Trophoblast cell (in vitro differentiated cells and primary cell): ENCODE data around the gene TMPRSS6.

Experiments used
- DNase-seq, 2 donors: peaks; one replicate each; pipeline ENCODE4 v3.0.0-alpha.2; 2016
- H2AFZ ChIP-seq: 2 replicates; pipeline ENCODE4 v1.6.1; 2013; ENCODE audit warnings: low read length, moderate library complexity, mild to moderate bottlenecking; ENCODE audit not compliant: insufficient read depth, poor library complexity
- H2AK5ac ChIP-seq: 2 replicates; pipeline ENCODE4 v1.6.1; 2013; ENCODE audit warnings: mild to moderate bottlenecking, low read length
- H2BK120ac ChIP-seq: 2 replicates; pipeline ENCODE4 v1.6.1; 2013; ENCODE audit warnings: low read length, mild to moderate bottlenecking, moderate library complexity; ENCODE audit not compliant: insufficient read depth, poor library complexity
- H2BK12ac ChIP-seq: 2 replicates; pipeline ENCODE4 v1.6.1; 2013; ENCODE audit warnings: mild to moderate bottlenecking, low read length, moderate library complexity
- H2BK5ac ChIP-seq: 2 replicates; pipeline ENCODE4 v1.6.1; 2013; ENCODE audit warnings: low read length, low read depth, moderate library complexity, mild to moderate bottlenecking; ENCODE audit not compliant: poor library complexity
- H3K14ac ChIP-seq: 2 replicates; pipeline ENCODE4 v1.6.1; 2013; ENCODE audit warnings: mild to moderate bottlenecking, low read length
- H3K18ac ChIP-seq: 2 replicates; pipeline ENCODE4 v1.6.1; 2013; ENCODE audit warnings: mild to moderate bottlenecking, low read length
- H3K23ac ChIP-seq: 2 replicates; pipeline ENCODE4 v1.6.1; 2013; ENCODE audit warnings: low read length
- H3K27ac ChIP-seq: 2 replicates; pipeline ENCODE4 v1.5.1; 2013; ENCODE audit warnings: low read depth, mild to moderate bottlenecking, inconsistent platforms, low read length, moderate library complexity
- H3K27me3 ChIP-seq: 2 replicates; pipeline ENCODE4 v1.6.1; 2013; ENCODE audit warnings: inconsistent platforms, mild to moderate bottlenecking, low read length, moderate library complexity; ENCODE audit not compliant: insufficient read depth
- H3K36me3 ChIP-seq, 2 experiments: 1 replicate in 1 of 2; 2 replicates in 1 of 2; pipeline ENCODE4 v1.6.1; 2013; ENCODE audit warnings: low read length in 2 of 2, mild to moderate bottlenecking in 2 of 2, moderate library complexity in 1 of 2; ENCODE audit not compliant: insufficient read depth in 2 of 2, control insufficient read depth in 1 of 2
- H3K4ac ChIP-seq: 2 replicates; pipeline ENCODE4 v1.6.1; 2013; ENCODE audit warnings: low read depth, mild to moderate bottlenecking, low read length, moderate library complexity
- H3K4me1 ChIP-seq, 2 experiments: 1 replicate in 1 of 2; 2 replicates in 1 of 2; pipeline ENCODE4 v1.6.1; 2013; ENCODE audit warnings: low read length in 2 of 2, mild to moderate bottlenecking in 2 of 2, moderate library complexity in 1 of 2; ENCODE audit not compliant: insufficient read depth in 2 of 2, control insufficient read depth in 1 of 2
- H3K4me2 ChIP-seq: 2 replicates; pipeline ENCODE4 v1.6.1; 2013; ENCODE audit warnings: inconsistent platforms, mild to moderate bottlenecking, low read length, moderate library complexity
- H3K4me3 ChIP-seq: 2 replicates; pipeline ENCODE4 v1.5.1; 2013; ENCODE audit warnings: mild to moderate bottlenecking, low read depth, low read length, inconsistent platforms
- H3K79me1 ChIP-seq: one replicate; pipeline ENCODE4 v1.6.1; 2013; ENCODE audit warnings: low read length
- H3K79me2 ChIP-seq: 2 replicates; pipeline ENCODE4 v1.6.1; 2013; ENCODE audit warnings: low read length, mild to moderate bottlenecking; ENCODE audit not compliant: control insufficient read depth, insufficient read depth, poor library complexity
- H3K9ac ChIP-seq: 2 replicates; pipeline ENCODE4 v1.6.1; 2013; ENCODE audit warnings: mild to moderate bottlenecking, low read length
- H3K9me3 ChIP-seq: 2 replicates; pipeline ENCODE4 v1.6.1; 2013; ENCODE audit warnings: low read depth, mild to moderate bottlenecking, control low read depth, inconsistent platforms, low read length; ENCODE audit not compliant: insufficient read depth
- H4K12ac ChIP-seq: 2 replicates; pipeline ENCODE4 v1.6.1; 2013; ENCODE audit warnings: low read depth, mild to moderate bottlenecking, low read length, moderate library complexity
- H4K8ac ChIP-seq: 2 replicates; pipeline ENCODE4 v1.6.1; 2013; ENCODE audit warnings: low read depth, mild to moderate bottlenecking, low read length, moderate library complexity
- H4K91ac ChIP-seq: one replicate; pipeline ENCODE4 v1.6.1; 2013; ENCODE audit warnings: low read depth, mild to moderate bottlenecking, low read length, moderate library complexity
- WGBS: extraction: QIAGEN DNeasy Blood & Tissue Kit; methylation state at CpG from one replicate; pipeline ENCODE4 v1.1.7; 2013; ENCODE audit warnings: missing lambda C conversion rate; ENCODE audit not compliant: insufficient read length, insufficient coverage; ENCODE audit errors: extremely low coverage; 5-methylcytosine and 5-hydroxymethylcytosine counted together

TMPRSS6 gene

DNA sequence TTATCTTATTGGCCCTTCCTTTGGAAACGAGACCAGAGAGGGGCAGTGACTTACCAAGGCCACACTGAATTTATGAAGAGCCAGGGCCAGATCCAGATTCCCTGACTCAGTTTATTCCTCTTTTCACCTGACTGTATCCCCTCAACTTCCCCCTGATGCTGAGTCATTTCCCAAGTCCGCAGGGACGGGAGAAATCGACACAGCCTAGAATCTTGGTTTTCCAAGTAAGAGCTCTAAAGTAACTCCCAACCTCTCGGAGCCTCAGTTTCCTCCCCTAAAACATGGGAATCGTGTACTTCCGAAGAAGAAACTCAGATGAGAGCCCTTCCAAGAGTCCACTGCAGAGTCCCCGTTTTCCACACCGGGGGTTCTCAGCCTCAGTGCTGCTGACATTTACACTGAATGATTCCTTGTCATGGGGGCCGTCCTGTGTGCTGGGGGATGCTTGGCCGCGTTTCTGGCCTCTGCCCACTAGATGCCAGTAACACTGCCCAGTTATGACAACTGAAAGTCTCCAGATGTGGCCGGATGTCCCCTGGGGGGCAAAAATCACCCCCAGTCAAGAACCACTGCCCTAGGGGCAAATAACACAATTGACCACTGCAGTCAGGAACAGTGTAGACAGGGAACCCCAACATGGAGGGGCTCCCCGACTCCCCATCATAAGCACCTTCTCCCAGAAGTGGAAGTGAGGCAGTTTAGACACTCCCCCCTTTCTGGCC, 78.8 kb downstream of the TMPRSS6 start:
- H3K36me3 ChIP-seq, result peaks cover 13 to 31% of the 10 kb centered on the region in 2 experiments
- H3K27ac ChIP-seq, result no peak overlapping the region
- whole genome bisulfite sequencing, result no CpG with 5 or more reads among the region's 14 CpGs
- no peak overlapping the region for H2BK5ac ChIP-seq
- H3K4ac ChIP-seq, result no peak overlapping the region
- no peaks in the 10 kb centered on the region for H3K9me3 ChIP-seq
- H4K8ac ChIP-seq, result no peak overlapping the region
- peaks cover 9 to 14% of the 10 kb centered on the region in 2 experiments for H3K4me1 ChIP-seq
- H4K91ac ChIP-seq, result no peak overlapping the region
- H2BK120ac ChIP-seq, result no peak overlapping the region
- no peak overlapping the region for H2AK5ac ChIP-seq
- no peak overlapping the region for H3K23ac ChIP-seq
- DNase-seq, result no peak
- no peak overlapping the region for H2BK12ac ChIP-seq
- H3K4me2 ChIP-seq, result no peak overlapping the region
- H3K14ac ChIP-seq, result no peak overlapping the region
- H3K79me2 ChIP-seq, result no peaks in the 10 kb centered on the region
- H2AFZ ChIP-seq, result no peak overlapping the region
- no peak overlapping the region for H3K18ac ChIP-seq
- H3K4me3 ChIP-seq, result no peak overlapping the region
- H3K9ac ChIP-seq, result no peak overlapping the region
- H3K27me3 ChIP-seq, result no peaks in the 10 kb centered on the region
- H4K12ac ChIP-seq, result no peak overlapping the region
- no peaks in the 10 kb centered on the region for H3K79me1 ChIP-seq

DNA sequence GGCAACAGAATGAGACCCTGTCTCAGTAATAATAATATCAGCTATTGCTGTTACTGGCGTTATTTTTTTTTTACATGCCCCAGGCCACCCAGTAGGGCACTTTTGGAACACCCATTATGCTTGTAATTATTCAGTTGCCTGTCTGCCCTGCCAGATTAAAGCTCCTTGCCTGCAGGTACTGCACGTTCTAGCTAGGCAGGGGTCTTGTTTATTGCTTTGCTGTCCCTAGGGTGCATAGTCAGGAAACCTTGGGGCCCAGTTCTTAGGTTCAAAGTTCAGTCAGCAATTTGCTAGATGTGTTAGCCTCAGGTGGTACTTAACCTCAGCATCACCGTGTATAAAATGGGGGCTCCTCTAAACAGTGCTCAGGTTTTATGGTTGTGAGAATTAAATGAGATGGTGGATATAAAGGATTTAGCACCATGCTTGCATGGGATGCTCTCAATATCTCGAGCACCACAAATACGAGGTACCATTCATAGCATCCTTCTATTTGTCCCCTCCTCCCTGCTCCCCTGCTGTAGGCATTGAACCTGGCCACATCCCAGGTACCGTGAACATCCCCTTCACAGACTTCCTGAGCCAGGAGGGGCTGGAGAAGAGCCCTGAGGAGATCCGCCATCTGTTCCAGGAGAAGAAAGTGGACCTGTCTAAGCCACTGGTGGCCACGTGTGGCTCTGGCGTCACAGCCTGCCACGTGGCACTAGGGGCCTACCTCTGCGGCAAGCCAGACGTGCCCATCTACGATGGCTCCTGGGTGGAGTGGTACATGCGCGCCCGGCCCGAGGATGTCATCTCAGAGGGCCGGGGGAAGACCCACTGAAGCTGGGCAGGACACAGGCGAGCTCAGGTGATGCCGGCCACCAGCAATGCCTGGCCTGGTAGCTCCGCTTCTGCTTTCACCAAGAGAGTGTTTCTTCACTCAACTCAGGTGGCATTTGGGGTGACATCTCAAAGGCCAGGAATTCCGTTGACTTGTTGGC, 80.5 kb downstream of the TMPRSS6 start:
- Histone ChIP-seq H3K14ac (no peak overlapping the region), H3K79me2 (no peaks in the 10 kb centered on the region), H3K4me3 (no peak overlapping the region), H4K91ac (no peak overlapping the region), H2BK12ac (no peak overlapping the region), H3K9ac (no peak overlapping the region), H2BK120ac (no peak overlapping the region), H3K18ac (no peak overlapping the region), H2AK5ac (no peak overlapping the region), H3K9me3 (no peaks in the 10 kb centered on the region), H3K23ac (no peak overlapping the region), H3K36me3 (peaks cover 25 to 44% of the 10 kb centered on the region in 2 experiments), H4K12ac (no peak overlapping the region), H4K8ac (no peak overlapping the region), H3K4me1 (peaks cover 11 to 14% of the 10 kb centered on the region in 2 experiments), H3K27ac (no peak overlapping the region), H3K4me2 (no peak overlapping the region), H2BK5ac (no peak overlapping the region), H2AFZ (no peak overlapping the region), H3K79me1 (no peaks in the 10 kb centered on the region), H3K4ac (no peak overlapping the region), H3K27me3 (no peaks in the 10 kb centered on the region)
- no peak for DNase-seq
- WGBS, result no CpG with 5 or more reads among the region's 22 CpGs

DNA sequence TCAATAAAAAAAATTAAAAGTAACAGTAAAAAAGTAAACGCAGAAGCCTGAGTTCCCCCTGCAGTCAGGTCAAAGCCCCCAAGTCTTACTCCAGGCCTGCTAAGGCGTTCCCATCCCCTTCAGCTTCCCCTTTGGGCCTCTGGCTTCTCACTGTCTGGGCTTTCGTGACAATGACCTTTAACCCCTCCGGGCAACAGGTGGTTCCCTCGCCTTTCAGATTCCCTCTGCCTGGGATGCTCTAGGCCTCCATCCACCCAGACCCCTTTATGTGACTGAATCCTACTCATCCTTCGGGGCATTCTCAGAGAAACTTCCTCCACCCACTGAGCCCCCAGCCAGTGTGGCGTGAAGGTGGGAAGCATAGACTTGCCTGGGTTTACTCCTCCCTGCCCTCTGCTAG, 82.0 kb downstream of the TMPRSS6 start:
- WGBS, result no CpG with 5 or more reads among the region's 7 CpGs
- Histone ChIP-seq H2BK5ac (no peak overlapping the region), H2BK120ac (no peak overlapping the region)

DNA sequence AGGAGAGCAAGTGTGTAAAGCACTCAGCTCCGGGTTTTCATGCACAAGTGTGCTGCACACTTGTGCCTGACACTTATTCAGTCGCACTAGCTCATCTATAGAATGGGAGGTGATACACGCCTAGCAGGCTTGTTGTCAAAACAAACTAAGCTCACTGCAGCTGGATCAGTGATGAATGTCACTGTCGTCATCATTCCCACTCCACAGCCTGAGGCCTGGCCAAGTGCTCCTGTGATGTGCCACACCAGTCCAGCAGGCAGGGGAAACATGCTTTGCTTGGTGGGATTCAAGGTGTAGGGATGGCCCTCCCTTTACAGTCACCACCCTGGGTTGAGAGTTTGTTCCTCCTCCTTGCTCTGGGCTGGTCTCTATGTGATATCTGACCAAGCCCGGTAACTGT, 83.2 kb downstream of the TMPRSS6 start:
- H3K27ac ChIP-seq, result no peak overlapping the region
- H3K4ac ChIP-seq, result no peak overlapping the region
- peaks cover 2% of the 10 kb centered on the region in 2 experiments for H3K4me1 ChIP-seq
- H3K36me3 ChIP-seq, result peaks cover 25 to 48% of the 10 kb centered on the region in 2 experiments
- no peak overlapping the region for H3K9ac ChIP-seq
- H3K4me2 ChIP-seq, result no peak overlapping the region
- no peak overlapping the region for H4K91ac ChIP-seq
- H3K14ac ChIP-seq, result no peak overlapping the region
- no peaks in the 10 kb centered on the region for H3K79me2 ChIP-seq
- no peak overlapping the region for H2AK5ac ChIP-seq
- H3K18ac ChIP-seq, result no peak overlapping the region
- no peaks in the 10 kb centered on the region for H3K9me3 ChIP-seq
- peak; percentile 58 to 72 for DNase-seq
- H3K23ac ChIP-seq, result no peak overlapping the region
- no peak overlapping the region for H3K4me3 ChIP-seq
- H2BK120ac ChIP-seq, result no peak overlapping the region
- no peak overlapping the region for H2BK5ac ChIP-seq
- no peaks in the 10 kb centered on the region for H3K79me1 ChIP-seq
- H3K27me3 ChIP-seq, result no peaks in the 10 kb centered on the region
- H4K8ac ChIP-seq, result no peak overlapping the region
- no CpG with 5 or more reads among the region's 5 CpGs for WGBS
- H2BK12ac ChIP-seq, result no peak overlapping the region
- no peak overlapping the region for H4K12ac ChIP-seq
- H2AFZ ChIP-seq, result no peak overlapping the region

More for the DNA sequence above, 82.0 kb downstream of the TMPRSS6 start:
- Histone ChIP-seq H2AFZ (no peak overlapping the region), H3K18ac (no peak overlapping the region), H3K79me2 (no peaks in the 10 kb centered on the region), H2BK12ac (no peak overlapping the region), H3K9ac (no peak overlapping the region), H3K4me3 (no peak overlapping the region), H4K91ac (no peak overlapping the region), H3K4ac (no peak overlapping the region), H3K27me3 (no peaks in the 10 kb centered on the region), H3K79me1 (no peaks in the 10 kb centered on the region), H4K8ac (no peak overlapping the region), H3K9me3 (no peaks in the 10 kb centered on the region), H3K23ac (no peak overlapping the region), H3K4me2 (no peak overlapping the region), H2AK5ac (no peak overlapping the region), H3K14ac (no peak overlapping the region), H3K27ac (no peak overlapping the region), H3K4me1 (peaks cover 6% of the 10 kb centered on the region in 2 experiments), H3K36me3 (peaks cover 25 to 48% of the 10 kb centered on the region in 2 experiments), H4K12ac (no peak overlapping the region)
- no peak for DNase-seq
